Dendritic cell treated with granulocyte-macrophage colony-stimulating factor and Interleukin-4, amounts not matched to agents 40 ng/mL and 50 ng/mL, for 4 days (primary cell): ENCODE measurements around the gene FAM186B.
A peak's percentile ranks its signal among the peaks of the same experiment; 100 is the strongest.

Source experiments
- H3K27ac Mint-ChIP-seq: one replicate; pipeline ENCODE4 v1.8.0; 2022; ENCODE audit warnings: mild to moderate bottlenecking, mixed read lengths
- H3K27me3 Mint-ChIP-seq: one replicate; pipeline ENCODE4 v1.8.0; 2022; ENCODE audit warnings: mild to moderate bottlenecking, mixed read lengths
- H3K36me3 Mint-ChIP-seq: one replicate; pipeline ENCODE4 v1.8.0; 2022; ENCODE audit warnings: low read depth, mixed read lengths
- H3K4me1 Mint-ChIP-seq: one replicate; pipeline ENCODE4 v1.8.0; 2022; ENCODE audit warnings: low read depth, mixed read lengths
- H3K4me3 Mint-ChIP-seq: one replicate; pipeline ENCODE4 v1.8.0; 2022; ENCODE audit warnings: mild to moderate bottlenecking, moderate library complexity, mixed read lengths
- H3K9me3 Mint-ChIP-seq: one replicate; pipeline ENCODE4 v1.8.0; 2022; ENCODE audit warnings: mixed read lengths
- intact Hi-C: fragments of 100-400 bp; cut with micrococcal nuclease; formaldehyde crosslinking; loops from one replicate; pipeline ENCODE4 v1.15.0; 2022

The FAM186B gene

DNA sequence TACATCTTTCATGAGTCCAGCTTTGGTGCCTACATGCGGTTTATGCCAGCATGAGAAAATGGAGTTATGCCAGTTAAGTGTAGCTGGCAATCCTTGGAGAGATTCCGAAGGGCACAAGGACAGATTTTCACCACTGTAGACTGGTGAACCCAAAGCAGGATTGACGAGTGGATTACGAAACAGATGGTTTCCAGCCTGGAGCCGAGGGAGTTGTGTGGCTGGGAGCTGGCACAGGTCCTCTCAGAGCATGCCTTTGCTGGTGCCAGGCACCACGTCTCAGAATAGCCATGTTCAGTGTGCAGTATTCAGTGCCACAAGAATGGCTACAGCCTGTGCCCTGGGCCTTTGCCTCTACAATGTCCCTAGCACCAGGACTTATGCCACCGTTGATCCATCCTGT lies 53.4 kb downstream of the FAM186B start:
- intact Hi-C loops, result no loop called here
- Mint-ChIP-seq H3K4me1 (peaks cover 23% of the 10 kb centered on the region), H3K9me3 (no peaks in the 10 kb centered on the region), H3K4me3 (no peak overlapping the region), H3K27me3 (peaks cover 60% of the 10 kb centered on the region), H3K27ac (no peak overlapping the region), H3K36me3 (peaks cover 14% of the 10 kb centered on the region)

DNA sequence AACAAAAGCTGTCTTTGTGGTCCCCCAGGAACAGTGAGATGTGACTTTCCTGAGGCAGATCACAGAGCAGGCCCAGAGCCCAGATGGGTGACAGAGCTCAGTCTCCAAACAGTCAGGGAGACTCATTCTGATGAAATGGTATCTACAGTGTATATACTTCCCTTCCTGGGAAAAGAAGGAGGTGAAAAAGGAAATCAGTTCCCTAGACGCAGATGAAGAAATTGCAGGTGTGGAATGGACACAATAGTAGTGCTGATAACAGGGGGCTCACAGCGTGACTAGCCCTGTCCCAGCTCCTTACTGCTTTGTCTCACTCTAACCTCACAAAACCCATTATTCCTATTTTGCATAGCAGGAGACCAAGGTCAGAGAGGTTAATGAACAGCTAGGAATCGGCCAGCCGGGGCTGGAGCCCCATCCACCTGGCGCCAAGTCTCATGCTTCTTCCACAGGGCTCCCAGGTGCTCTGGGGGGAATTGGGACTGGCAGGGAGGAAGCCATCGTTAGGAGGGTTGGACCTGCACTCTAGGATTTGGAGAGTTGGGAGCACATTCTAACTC lies 54.7 kb downstream of the FAM186B start:
- peaks cover 1% of the 10 kb centered on the region for H3K36me3 Mint-ChIP-seq
- no peaks in the 10 kb centered on the region for H3K9me3 Mint-ChIP-seq
- H3K4me3 Mint-ChIP-seq, result no peak overlapping the region
- H3K27ac Mint-ChIP-seq, result no peak overlapping the region
- peaks cover 23% of the 10 kb centered on the region for H3K4me1 Mint-ChIP-seq
- intact Hi-C loops, result no loop called here
- H3K27me3 Mint-ChIP-seq, result peaks cover 70% of the 10 kb centered on the region

DNA sequence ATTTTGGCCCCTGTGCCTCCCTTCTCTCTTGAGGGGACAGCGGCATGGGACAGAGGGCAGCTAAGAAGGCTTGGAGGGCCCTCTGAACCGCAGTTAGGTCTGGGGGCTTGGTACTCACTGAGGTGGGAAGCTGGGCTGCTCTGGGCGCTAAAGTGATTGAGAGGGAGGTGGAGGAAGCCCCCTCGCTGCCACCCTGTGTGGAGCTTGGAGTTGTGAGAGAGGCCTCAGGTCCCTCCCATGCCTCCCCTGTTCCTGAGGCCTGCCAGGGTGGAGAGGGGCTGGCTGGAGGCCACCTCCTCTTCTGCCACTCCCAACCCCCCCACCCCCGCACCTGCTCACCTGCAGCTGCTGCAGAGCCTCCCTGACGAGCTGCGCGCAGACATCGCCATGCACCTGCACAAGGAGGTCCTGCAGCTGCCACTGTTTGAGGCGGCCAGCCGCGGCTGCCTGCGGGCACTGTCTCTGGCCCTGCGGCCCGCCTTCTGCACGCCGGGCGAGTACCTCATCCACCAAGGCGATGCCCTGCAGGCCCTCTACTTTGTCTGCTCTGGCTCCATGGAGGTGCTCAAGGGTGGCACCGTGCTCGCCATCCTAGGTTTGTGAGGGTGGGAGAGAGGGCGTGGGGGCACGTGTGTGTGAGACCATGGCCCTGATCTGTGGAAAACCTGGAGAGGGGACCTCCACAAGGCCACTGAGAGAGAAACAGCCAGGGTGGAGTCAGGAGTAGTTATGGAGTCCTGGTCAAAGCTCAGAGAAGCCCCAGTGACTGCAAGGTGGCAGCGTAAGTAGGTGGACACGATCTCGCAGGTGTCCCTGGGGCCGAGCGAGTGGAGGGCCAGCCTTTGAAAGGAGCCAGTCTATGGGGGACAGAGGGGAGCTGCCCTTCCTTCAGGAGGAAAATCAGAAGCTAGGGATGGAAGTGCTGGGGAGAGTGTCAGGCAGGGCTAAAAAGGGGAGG lies 55.4 kb downstream of the FAM186B start:
- Mint-ChIP-seq H3K4me1 (peaks cover 23% of the 10 kb centered on the region), H3K27me3 (peaks cover 78% of the 10 kb centered on the region), H3K9me3 (no peaks in the 10 kb centered on the region), H3K4me3 (no peak overlapping the region), H3K27ac (no peak overlapping the region), H3K36me3 (no peaks in the 10 kb centered on the region)
- intact Hi-C loops, result no loop called here

DNA sequence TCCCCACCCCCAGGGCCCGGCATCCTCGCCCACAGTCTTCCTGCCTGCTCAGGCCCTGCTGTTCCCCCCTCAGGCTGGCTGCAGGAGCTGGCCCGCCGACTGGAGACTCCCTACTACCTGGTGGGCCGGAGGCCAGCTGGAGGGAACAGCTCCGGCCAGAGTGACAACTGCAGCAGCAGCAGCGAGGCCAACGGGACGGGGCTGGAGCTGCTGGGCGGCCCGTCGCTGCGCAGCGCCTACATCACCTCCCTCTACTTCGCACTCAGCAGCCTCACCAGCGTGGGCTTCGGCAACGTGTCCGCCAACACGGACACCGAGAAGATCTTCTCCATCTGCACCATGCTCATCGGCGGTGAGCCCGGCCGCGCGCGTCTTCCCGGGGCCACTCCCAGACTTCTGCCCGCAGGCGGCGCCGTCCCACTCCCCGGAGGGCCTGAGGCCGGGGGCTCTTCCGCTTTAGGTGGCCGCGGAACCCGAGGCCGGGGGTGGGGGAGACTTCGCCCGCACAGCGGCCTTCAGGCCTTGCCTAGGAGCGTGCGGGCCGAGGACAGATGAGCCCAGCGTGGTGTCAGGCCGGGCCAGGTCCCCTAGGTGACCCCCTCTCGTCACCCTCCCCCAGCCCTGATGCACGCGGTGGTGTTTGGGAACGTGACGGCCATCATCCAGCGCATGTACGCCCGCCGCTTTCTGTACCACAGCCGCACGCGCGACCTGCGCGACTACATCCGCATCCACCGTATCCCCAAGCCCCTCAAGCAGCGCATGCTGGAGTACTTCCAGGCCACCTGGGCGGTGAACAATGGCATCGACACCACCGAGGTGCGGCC lies 56.4 kb downstream of the FAM186B start:
- Mint-ChIP-seq H3K9me3 (no peaks in the 10 kb centered on the region), H3K4me3 (peak overlapping the region; percentile 64), H3K36me3 (no peaks in the 10 kb centered on the region), H3K4me1 (peaks cover 23% of the 10 kb centered on the region), H3K27ac (no peak overlapping the region), H3K27me3 (peaks cover 86% of the 10 kb centered on the region)
- intact Hi-C loops, result no loop called here

DNA sequence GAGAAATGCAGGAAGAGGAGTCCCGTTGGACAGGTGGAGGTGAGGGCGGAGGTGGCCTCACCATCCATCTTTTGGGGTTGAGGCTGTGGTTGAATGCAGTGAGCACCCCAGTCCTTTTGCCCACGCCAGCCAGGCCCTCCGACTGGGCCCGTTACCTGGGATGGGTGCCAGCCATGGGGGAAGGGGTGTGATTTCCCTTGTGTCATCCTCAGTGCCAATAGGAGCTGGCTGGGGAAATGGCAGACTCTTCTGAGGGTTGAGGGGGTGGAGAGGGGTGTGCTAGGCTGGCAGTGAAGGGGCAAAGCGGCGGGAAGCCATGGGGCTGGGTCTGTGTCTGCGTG lies 57.0 kb downstream of the FAM186B start:
- Mint-ChIP-seq H3K4me3 (no peak overlapping the region), H3K36me3 (no peaks in the 10 kb centered on the region), H3K27ac (no peak overlapping the region), H3K27me3 (peaks cover 90% of the 10 kb centered on the region), H3K9me3 (no peaks in the 10 kb centered on the region), H3K4me1 (peaks cover 23% of the 10 kb centered on the region)
- intact Hi-C loops, result no loop called here

DNA sequence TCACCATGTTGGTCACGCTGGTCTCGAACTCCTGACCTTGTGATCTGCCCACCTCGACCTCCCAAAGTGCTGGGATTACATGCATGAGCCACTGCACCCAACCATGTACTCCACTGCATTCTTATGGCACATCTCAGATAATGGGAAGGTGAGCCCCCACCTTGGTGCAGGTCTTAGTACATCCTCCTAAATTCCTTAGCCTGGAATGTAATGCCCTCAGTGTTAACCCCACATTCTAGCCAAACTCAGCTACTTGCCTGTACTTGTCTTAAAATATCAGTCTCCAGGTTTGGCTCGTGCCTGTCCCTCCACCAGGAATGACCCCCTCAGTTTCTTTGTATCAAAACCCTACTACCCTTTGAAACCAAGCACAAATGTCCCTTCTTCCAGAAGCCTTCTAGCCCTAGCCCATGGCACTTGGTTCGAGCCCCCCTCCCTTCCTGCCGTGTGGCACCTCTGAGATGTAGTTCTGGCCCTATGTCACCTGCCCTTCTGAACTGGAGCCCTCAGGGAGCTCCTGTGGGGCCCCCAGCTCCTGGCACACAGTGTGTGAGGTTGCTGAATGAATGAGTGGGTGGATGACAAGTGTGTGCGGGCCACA lies 58.2 kb downstream of the FAM186B start:
- H3K36me3 Mint-ChIP-seq, result no peaks in the 10 kb centered on the region
- no peaks in the 10 kb centered on the region for H3K9me3 Mint-ChIP-seq
- H3K4me3 Mint-ChIP-seq, result no peak overlapping the region
- H3K4me1 Mint-ChIP-seq, result peaks cover 18% of the 10 kb centered on the region
- H3K27ac Mint-ChIP-seq, result no peak overlapping the region
- H3K27me3 Mint-ChIP-seq, result peaks cover 91% of the 10 kb centered on the region
- intact Hi-C loops, result no loop called here

DNA sequence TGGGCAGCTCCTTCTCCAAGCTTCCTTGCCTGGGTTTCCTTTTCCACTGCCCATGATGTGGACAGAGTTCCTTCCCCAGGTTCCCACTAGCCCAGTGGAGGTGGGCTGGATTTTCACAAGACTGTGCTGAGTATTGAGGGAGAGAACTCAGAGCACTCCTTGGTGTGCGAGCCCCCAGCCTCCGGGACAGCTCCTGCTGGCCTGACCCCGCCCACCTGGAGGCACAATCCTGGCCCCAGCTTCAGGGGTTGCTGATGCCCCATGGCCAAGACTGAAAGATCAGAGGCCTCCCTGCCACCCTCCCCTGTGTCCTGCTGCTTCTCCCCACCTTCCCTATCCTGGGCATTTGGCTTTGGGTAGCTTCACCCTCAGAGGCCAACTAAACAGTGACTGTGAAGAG lies 59.0 kb downstream of the FAM186B start:
- peaks cover 88% of the 10 kb centered on the region for H3K27me3 Mint-ChIP-seq
- intact Hi-C loops, result no loop called here
- H3K9me3 Mint-ChIP-seq, result no peaks in the 10 kb centered on the region
- no peak overlapping the region for H3K27ac Mint-ChIP-seq
- H3K4me1 Mint-ChIP-seq, result peaks cover 18% of the 10 kb centered on the region
- no peaks in the 10 kb centered on the region for H3K36me3 Mint-ChIP-seq
- no peak overlapping the region for H3K4me3 Mint-ChIP-seq

DNA sequence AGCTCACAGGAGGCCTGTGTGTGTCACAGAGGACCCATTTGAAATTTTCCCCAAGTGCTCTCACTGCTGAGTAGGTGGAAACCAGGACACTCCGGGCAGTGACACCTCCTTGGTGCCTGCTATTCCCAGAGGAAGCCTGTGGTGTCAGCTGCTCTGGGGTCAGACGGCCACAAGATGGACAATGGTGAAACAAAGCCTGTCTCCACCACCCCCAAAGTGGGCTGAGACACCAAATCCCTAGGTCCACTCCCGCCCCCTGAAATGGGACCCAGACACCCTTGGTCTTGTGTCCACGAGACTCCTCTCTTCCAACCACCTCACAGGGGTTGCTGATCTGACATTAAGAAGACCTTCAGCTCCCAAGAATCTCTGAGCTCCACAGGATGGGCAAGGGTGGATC lies 59.6 kb downstream of the FAM186B start:
- Mint-ChIP-seq H3K4me1 (peaks cover 23% of the 10 kb centered on the region), H3K9me3 (no peaks in the 10 kb centered on the region), H3K27me3 (peaks cover 90% of the 10 kb centered on the region), H3K36me3 (no peaks in the 10 kb centered on the region), H3K27ac (no peak overlapping the region), H3K4me3 (no peak overlapping the region)
- intact Hi-C loops, result no loop called here

DNA sequence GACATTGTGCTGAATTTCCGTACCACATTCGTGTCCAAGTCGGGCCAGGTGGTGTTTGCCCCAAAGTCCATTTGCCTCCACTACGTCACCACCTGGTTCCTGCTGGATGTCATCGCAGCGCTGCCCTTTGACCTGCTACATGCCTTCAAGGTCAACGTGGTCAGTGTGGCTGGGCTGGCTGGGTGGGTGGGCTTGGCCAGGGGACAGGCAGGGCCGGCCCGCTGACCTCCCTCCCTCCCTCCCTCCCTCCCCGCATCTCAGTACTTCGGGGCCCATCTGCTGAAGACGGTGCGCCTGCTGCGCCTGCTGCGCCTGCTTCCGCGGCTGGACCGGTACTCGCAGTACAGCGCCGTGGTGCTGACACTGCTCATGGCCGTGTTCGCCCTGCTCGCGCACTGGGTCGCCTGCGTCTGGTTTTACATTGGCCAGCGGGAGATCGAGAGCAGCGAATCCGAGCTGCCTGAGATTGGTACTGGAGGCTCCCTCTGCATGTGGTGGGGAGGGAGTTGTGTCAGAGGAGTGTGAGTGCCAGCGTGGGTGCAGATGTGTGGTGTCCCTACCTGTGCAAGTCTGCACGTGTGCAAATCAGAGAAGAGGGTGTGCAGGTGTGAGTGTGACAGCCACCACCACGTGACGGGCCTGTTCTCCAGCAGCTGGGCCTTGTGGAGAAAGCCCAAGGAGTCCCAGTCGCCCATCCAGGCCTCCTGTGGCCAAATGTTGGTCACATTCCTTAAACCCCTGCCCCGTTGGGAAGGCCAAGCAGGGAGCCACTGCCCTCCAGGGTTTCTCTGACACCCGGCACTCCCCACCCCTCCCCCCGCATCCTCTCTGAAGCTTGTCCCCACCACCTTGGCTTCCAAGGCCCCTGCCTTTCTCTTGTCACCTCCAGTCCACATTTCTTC lies 61.3 kb downstream of the FAM186B start:
- H3K36me3 Mint-ChIP-seq, result no peaks in the 10 kb centered on the region
- intact Hi-C loops, result no loop called here
- peaks cover 90% of the 10 kb centered on the region for H3K27me3 Mint-ChIP-seq
- H3K4me1 Mint-ChIP-seq, result peaks cover 30% of the 10 kb centered on the region
- no peak overlapping the region for H3K27ac Mint-ChIP-seq
- no peaks in the 10 kb centered on the region for H3K9me3 Mint-ChIP-seq
- H3K4me3 Mint-ChIP-seq, result no peak overlapping the region

DNA sequence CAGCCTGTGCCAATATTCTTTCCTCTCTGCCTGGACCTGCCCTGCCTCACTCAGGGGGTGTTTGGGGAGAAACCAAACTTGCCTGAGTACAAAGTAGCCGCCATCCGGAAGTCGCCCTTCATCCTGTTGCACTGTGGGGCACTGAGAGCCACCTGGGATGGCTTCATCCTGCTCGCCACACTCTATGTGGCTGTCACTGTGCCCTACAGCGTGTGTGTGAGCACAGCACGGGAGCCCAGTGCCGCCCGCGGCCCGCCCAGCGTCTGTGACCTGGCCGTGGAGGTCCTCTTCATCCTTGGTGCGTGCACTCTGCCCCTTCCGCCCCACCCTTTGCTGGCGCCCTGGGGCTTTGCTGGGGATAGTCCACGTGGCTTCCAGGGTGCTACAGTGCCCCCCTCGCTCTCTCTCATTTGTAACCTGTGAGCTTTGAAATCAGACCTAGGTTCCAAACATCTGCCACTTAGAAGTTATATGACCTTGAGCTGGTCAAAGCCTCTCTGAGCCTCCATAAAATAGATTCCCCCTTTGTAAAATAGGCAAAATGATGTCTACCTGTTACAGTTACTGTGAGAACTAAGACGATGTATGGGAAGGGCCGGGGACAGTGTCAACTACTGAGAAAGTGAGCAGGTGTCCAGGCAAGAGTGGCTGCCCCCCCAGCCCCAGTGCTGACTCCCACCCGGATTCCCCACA lies 62.1 kb downstream of the FAM186B start:
- no peaks in the 10 kb centered on the region for H3K36me3 Mint-ChIP-seq
- no peaks in the 10 kb centered on the region for H3K9me3 Mint-ChIP-seq
- peaks cover 22% of the 10 kb centered on the region for H3K4me1 Mint-ChIP-seq
- H3K27ac Mint-ChIP-seq, result no peak overlapping the region
- no peak overlapping the region for H3K4me3 Mint-ChIP-seq
- intact Hi-C loops, result no loop called here
- H3K27me3 Mint-ChIP-seq, result peaks cover 82% of the 10 kb centered on the region

DNA sequence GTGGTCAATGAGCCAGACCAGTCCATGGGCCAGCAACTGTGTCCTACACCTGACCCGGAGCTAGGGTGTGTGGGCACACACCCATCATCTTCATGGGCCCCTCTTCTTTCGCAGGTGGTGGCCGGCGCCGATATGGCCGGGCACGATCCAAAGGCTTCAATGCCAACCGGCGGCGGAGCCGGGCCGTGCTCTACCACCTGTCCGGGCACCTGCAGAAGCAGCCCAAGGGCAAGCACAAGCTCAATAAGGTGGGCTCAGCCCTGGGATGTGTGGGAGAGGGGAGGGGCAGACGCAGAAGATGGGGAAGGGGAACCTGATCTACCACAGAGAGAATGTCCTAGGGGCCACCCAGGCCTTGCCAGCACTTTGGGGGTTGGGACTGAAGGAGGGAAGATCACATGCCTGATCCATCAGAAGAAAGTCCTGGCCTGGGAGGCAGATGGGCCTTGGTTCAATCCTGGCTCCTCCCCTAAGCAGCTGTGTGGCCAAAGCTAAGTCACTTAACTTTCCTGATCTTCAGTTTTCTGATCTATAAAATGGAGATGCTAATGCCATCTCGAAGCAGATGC lies 62.8 kb downstream of the FAM186B start:
- Mint-ChIP-seq H3K9me3 (no peaks in the 10 kb centered on the region), H3K36me3 (no peaks in the 10 kb centered on the region), H3K4me1 (peaks cover 22% of the 10 kb centered on the region), H3K4me3 (no peak overlapping the region), H3K27me3 (peaks cover 79% of the 10 kb centered on the region), H3K27ac (no peak overlapping the region)
- intact Hi-C loops, result no loop called here

DNA sequence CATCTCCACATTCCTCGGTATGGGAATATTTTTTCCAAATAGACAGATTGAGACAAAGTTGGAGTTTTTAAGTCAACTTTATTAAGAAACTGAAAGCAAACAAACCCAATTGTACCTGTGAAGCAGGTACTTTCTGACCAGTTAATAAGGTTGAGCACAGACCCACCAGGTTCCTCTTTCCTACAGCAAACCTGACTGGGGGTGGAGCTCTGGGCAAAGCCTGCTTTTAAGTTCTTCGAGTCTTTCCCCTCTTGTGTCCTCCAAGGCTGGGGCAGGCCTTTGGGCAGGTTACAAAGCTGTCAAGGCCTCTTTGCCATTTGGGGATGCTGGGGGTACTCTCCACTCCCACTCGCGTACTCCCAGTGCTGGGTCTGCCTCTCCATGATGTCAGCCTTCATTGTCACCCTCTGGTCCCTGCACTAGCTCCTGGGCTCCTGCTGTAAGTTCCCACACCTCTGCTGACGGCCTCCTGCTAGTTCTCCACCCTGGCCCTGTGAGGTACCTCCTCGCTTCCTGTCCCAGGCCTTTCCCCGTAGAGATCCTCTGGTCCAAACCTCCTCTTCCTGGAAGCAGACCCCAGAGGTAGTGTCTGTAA lies 63.4 kb downstream of the FAM186B start:
- Mint-ChIP-seq H3K27ac (no peak overlapping the region), H3K36me3 (no peaks in the 10 kb centered on the region), H3K9me3 (no peaks in the 10 kb centered on the region), H3K4me3 (no peak overlapping the region), H3K4me1 (peaks cover 27% of the 10 kb centered on the region), H3K27me3 (peaks cover 75% of the 10 kb centered on the region)
- intact Hi-C loops, result no loop called here
